Peyer's patch (tissue), 4 donors: ENCODE results near the gene EXOC3L4.

ENCODE experiments used
- POLR2A ChIP-seq, 2 donors: fragments of 450-650 bp; IDR thresholded peaks; one replicate each; pipeline ENCODE4 v1.5.1; 2017; ENCODE audit warnings: antibody characterized with exemption in 2 of 2, mild to moderate bottlenecking in 2 of 2, moderate library complexity in 2 of 2
- TF ChIP-seq, protein P1 (sequence below), 6 experiments: fragments of 450-650 bp in 4 of 6; fragments of 200-600 bp in 2 of 6; sonication (generic) in 1 of 6; IDR thresholded peaks; one replicate each; pipeline ENCODE4 v1.5.1; 2017 to 2019; ENCODE audit warnings: antibody characterized with exemption in 6 of 6, mild to moderate bottlenecking in 3 of 6, moderate library complexity in 1 of 6

DNA sequence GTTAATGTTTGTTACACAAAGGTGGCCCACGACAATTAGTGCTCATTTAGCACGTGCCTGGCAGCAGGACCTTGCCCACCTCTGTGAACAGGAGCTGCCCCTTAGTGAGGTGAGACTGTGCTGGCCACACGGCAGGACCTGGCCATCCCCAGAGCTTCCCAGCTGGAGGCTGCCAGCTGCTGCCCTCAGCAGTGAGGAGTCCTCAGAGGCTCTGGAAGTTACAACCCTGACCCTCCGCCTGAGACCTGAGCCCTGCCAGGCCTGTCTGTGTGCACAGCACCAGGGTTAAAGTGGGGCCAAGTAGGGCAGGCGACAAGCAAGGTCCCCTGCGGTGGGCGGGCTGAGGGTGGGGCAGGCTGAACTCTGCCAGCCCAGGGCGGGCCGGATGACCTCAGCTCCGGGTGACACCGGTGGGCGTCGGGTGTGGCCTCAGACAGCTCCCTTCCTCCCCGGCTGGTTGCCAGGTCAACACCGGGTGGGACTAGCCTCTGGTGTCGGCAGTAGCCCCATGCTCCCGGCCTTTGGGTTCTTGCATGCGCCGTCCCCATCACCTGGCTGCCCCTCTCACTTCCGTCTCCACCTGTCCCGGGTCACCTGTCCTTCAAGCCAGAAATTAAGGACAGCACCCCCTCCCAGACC, 19.7 kb upstream of the EXOC3L4 start:
- TF ChIP-seq, protein P1, sequence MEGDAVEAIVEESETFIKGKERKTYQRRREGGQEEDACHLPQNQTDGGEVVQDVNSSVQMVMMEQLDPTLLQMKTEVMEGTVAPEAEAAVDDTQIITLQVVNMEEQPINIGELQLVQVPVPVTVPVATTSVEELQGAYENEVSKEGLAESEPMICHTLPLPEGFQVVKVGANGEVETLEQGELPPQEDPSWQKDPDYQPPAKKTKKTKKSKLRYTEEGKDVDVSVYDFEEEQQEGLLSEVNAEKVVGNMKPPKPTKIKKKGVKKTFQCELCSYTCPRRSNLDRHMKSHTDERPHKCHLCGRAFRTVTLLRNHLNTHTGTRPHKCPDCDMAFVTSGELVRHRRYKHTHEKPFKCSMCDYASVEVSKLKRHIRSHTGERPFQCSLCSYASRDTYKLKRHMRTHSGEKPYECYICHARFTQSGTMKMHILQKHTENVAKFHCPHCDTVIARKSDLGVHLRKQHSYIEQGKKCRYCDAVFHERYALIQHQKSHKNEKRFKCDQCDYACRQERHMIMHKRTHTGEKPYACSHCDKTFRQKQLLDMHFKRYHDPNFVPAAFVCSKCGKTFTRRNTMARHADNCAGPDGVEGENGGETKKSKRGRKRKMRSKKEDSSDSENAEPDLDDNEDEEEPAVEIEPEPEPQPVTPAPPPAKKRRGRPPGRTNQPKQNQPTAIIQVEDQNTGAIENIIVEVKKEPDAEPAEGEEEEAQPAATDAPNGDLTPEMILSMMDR (IDR thresholded peaks at IDR 0.05), result no peak
- no peak for TF ChIP-seq POLR2A (IDR thresholded peaks at IDR 0.05)
